Keratinocyte (primary cell): ENCODE measurements around the gene CCDC60.

ENCODE experiments used
- CTCF ChIP-seq, 3 experiments: IDR thresholded peaks in 1 of 3; conservative IDR thresholded peaks in 1 of 3; optimal IDR thresholded peaks in 1 of 3; 2 replicates in 2 of 3; 3 replicates in 1 of 3; pipeline versions ENCODE3 to v1.5.1; 2011; ENCODE audit warnings: low read length in 3 of 3, mild to moderate bottlenecking in 3 of 3, moderate library complexity in 2 of 3, control low read depth in 1 of 3, inconsistent platforms in 1 of 3; ENCODE audit not compliant: insufficient read depth in 2 of 3; ENCODE audit errors: extremely low read depth in 1 of 3
- EZH2 ChIP-seq: IDR thresholded peaks from one replicate; pipeline ENCODE4 v1.6.1; 2012; ENCODE audit warnings: inconsistent platforms, mild to moderate bottlenecking, low read length, moderate library complexity

- TF ChIP-seq CTCF (optimal IDR thresholded peaks at IDR 0.05 in 1 of 3, IDR thresholded peaks at IDR 0.05 in 1 of 3, conservative IDR thresholded peaks at IDR 0.05 in 1 of 3; ENCODE audit: extremely low read depth in 1 of 3, insufficient read depth in 2 of 3, low read length in 3 of 3) (no peak), EZH2 (no peak)
Measured at GRCh38 chr12:119468296-119468695, 133.8 kb downstream of the CCDC60 start.
